ENCODE results near the gene ZSCAN9.

DNA sequence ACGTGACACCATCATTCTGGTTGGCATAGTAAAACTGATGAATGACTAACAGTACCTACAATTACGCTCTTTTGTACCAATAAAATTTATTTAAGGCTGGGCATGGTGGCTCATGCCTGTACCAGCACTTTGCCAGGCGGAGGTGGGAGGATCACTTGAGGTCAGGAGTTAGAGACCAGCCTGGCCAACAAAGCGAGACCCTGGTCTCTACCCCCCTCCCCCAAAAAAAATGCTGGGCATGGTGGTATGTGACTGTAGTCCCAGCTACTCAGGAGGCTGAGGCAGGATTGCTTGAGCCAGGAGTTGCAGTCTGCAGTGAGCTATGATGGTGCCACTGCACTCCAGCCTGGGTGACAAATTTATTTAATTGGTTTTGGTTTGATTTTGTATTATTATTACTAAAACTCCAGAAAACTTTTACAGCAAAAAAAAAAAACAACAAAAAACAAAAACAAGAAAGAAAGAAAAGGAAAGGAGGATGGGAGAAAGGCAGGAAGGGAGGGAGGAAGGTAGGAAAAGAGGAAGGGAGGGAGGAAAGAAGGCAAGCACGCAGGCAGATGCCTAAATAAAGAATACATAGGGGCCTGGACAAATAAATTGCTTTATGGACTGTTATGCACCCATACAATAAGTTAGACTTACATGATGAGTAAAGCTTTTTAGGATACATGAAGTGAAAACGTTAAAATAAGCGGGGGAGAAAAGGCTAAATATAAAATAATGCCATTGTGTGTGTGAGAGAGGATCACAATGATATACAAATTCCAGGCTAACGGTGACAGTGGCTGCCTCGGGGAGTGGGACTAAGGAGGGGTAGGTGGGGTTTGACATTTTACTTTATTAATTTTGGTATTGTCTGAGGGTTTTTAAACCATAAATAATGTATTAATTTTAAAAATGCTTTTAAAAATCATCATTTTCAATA, 682 bp upstream of the ZSCAN9 start:
- no peak for TF ChIP-seq CTCF (IDR thresholded peaks at IDR 0.05; ENCODE audit: borderline replicate concordance, extremely low read depth, low read length, poor library complexity, severe bottlenecking)
- TF ChIP-seq EZH2 (IDR thresholded peaks at IDR 0.05; ENCODE audit: borderline replicate concordance, low read depth, low read length, severe bottlenecking): no peak

Measured in DND-41 (cell line).